Epithelial cell of esophagus (primary cell): Measurements from ENCODE around the gene FHIT.

Experiments
- DNase-seq: peaks from one replicate; pipeline ENCODE4 v3.0.0; 2010; ENCODE audit warnings: low read depth
- H3K4me3 ChIP-seq: 2 replicates; pipeline ENCODE4 v1.5.1; 2011; ENCODE audit warnings: mild to moderate bottlenecking, low read length, control low read depth
- TF ChIP-seq, protein P1 (sequence below): IDR thresholded peaks from 2 replicates; pipeline ENCODE4 v1.5.1; 2011; ENCODE audit warnings: low read depth, mild to moderate bottlenecking, low read length, control low read depth, inconsistent platforms; ENCODE audit not compliant: insufficient read depth; ENCODE audit errors: missing control alignments

The FHIT gene

GRCh38 chr3:61111825-61112224 lies 139.4 kb downstream of the FHIT start:
- H3K4me3 ChIP-seq: no peak overlapping the region
- no peak for DNase-seq
- TF ChIP-seq, protein P1, sequence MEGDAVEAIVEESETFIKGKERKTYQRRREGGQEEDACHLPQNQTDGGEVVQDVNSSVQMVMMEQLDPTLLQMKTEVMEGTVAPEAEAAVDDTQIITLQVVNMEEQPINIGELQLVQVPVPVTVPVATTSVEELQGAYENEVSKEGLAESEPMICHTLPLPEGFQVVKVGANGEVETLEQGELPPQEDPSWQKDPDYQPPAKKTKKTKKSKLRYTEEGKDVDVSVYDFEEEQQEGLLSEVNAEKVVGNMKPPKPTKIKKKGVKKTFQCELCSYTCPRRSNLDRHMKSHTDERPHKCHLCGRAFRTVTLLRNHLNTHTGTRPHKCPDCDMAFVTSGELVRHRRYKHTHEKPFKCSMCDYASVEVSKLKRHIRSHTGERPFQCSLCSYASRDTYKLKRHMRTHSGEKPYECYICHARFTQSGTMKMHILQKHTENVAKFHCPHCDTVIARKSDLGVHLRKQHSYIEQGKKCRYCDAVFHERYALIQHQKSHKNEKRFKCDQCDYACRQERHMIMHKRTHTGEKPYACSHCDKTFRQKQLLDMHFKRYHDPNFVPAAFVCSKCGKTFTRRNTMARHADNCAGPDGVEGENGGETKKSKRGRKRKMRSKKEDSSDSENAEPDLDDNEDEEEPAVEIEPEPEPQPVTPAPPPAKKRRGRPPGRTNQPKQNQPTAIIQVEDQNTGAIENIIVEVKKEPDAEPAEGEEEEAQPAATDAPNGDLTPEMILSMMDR: no peak

- TF ChIP-seq, protein P1: no peak
- DNase-seq: no peak
Observed at GRCh38 chr3:61110576-61110975, 140.7 kb downstream of the FHIT start.

DNA sequence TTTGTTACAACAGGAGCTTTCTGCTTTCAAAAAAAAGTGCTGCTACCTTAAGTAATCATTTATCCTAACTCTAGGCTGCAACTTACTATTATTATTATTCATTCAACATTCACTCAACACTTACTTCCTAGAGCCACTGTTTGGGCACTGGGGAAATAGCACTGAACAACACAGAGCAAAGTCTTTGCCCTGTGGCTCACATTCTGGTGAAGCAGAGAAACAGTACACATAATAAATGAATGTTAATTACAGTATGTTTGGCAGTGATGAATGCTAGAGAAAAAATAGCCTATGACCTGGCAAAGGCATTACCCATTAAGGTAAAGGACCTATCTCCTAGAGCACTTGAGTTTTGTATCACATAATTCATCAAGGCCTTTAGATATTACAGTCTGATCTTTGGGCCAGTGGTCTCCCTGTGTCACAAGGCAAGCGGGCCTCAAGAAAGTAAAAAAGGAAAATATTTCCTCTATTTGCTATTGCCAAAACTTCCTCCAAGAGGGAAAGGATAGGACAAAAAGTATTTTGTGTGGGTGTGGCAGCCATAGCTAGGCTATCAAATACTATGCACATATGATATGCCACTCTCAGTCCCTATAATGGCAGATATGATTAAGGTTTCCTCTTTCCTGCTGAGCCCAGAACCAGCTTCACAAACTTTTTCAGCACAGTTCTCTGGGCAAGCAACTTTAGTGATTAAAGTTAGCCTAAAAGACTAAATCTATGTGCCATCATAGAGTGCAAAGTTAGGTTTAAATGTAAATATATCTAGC lies 142.8 kb downstream of the FHIT start:
- TF ChIP-seq, protein P1: no peak
- DNase-seq: no peak
- no peak overlapping the region for H3K4me3 ChIP-seq

More at GRCh38 chr3:61110576-61110975, 140.7 kb downstream of the FHIT start:
- H3K4me3 ChIP-seq: no peak overlapping the region

- H3K4me3 ChIP-seq: no peak overlapping the region
- peak; percentile 12 for DNase-seq
- TF ChIP-seq, protein P1: no peak
Observed at GRCh38 chr3:61094608-61095007, 156.6 kb downstream of the FHIT start.

DNA sequence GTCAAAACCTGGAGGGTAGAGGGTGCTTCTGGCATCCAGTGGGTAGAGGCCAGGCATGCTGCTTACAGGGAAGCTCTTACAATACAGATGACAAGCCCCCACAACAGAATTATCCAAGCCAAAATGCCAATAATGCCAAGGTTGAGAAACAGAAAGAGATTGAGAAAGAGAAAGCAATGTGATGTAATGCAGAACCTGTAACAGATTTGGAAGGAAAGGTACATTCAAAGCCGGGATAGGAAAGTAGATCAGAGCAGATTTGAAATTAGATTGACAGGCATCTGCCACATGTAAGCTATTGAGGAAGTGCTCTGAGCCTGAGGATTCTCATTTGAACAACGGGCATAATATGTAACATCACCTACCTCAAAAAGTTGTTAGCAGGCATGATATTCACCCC lies 157.9 kb downstream of the FHIT start:
- DNase-seq: no peak
- TF ChIP-seq, protein P1: no peak
- H3K4me3 ChIP-seq: no peak overlapping the region

DNA sequence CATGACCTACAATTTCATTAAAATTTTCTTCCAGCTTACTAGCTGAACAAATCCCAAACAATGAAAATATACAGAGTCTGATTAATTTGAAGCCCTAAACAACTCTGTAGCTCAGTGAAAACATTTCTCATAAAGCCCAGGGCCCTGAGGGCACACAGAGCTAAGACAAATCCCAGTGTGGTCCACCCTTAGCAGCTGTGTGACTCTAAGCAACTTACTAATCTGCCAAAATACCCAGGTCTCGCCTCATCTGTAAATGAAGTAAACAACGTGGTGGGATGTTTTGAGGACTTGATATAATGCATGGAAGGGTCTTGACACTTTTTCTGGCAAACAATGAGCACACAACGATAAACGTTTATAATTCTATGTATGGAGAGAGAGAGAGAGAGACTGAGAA lies 158.4 kb downstream of the FHIT start:
- TF ChIP-seq, protein P1: no peak
- no peak overlapping the region for H3K4me3 ChIP-seq
- no peak for DNase-seq
